ENCODE results near the gene CD6.
A peak's percentile ranks its signal among the peaks of the same experiment; 100 is the strongest.

CD6 gene

DNA sequence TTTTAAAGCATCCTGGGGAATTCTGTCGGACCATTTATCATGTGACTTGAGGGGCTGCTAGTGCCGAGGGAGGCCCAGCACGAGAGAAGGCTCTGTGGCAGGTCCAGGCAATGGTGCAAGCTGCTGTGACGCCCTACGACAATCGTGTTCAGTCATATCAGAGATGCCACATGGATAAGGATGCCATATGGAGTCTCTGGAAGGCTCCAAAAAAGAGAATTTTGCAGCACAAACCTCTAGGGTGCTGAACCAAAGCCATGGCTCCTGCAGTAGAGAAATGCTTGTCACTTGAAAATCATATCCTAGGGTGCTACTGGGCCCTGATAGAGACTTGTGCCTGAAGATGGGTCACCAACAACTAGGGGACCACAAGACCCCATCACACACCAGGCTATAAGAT, 6.7 kb upstream of the CD6 start:
- H3K27ac ChIP-seq = no peak overlapping the region
- TF ChIP-seq, protein P1, sequence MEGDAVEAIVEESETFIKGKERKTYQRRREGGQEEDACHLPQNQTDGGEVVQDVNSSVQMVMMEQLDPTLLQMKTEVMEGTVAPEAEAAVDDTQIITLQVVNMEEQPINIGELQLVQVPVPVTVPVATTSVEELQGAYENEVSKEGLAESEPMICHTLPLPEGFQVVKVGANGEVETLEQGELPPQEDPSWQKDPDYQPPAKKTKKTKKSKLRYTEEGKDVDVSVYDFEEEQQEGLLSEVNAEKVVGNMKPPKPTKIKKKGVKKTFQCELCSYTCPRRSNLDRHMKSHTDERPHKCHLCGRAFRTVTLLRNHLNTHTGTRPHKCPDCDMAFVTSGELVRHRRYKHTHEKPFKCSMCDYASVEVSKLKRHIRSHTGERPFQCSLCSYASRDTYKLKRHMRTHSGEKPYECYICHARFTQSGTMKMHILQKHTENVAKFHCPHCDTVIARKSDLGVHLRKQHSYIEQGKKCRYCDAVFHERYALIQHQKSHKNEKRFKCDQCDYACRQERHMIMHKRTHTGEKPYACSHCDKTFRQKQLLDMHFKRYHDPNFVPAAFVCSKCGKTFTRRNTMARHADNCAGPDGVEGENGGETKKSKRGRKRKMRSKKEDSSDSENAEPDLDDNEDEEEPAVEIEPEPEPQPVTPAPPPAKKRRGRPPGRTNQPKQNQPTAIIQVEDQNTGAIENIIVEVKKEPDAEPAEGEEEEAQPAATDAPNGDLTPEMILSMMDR (IDR thresholded peaks at IDR 0.05) = no peak
- no peak for DNase-seq
- H3K36me3 ChIP-seq = no peaks in the 10 kb centered on the region
- peaks cover 0 to 3% of the 10 kb centered on the region in 2 donors for H3K27me3 ChIP-seq
- no peaks in the 10 kb centered on the region for H3K4me1 ChIP-seq
- H3K9me3 ChIP-seq = peaks cover 0 to 4% (median 0%) of the 10 kb centered on the region in 3 donors
- H3K4me3 ChIP-seq = no peak overlapping the region
- intact Hi-C loops (cut with DNase I; ENCODE audit: low total_unique reads) = no loop called here

DNA sequence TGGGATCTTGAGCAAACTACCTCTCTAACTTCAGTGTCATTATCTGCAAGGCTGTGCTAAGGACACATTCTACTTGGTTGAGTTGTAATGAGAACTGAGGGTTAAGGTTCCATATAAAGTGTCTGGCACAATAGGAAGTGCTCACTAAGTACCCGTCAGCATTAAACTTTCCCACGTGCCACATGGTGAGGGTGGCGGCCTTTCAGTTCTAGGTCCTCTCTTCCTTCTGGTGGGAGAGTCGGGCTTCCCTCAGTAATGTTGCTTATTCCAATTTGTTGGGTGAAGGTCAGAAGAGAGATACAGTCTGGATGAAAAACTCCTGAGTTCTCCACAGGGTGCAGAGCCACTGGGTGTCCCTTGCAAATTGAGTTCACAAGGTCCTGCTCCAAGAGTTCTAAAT, 4.6 kb upstream of the CD6 start:
- Histone ChIP-seq H3K27me3 (peaks cover 0 to 13% of the 10 kb centered on the region in 2 donors), H3K4me1 (no peaks in the 10 kb centered on the region), H3K36me3 (no peaks in the 10 kb centered on the region), H3K4me3 (no peak overlapping the region), H3K27ac (no peak overlapping the region), H3K9me3 (peaks cover 0 to 4% (median 0%) of the 10 kb centered on the region in 3 donors)
- intact Hi-C loops (cut with DNase I; ENCODE audit: low total_unique reads) = no loop called here
- peak in 1 of 2 donors; percentile 35 for DNase-seq
- TF ChIP-seq, protein P1 (IDR thresholded peaks at IDR 0.05) = no peak

DNA sequence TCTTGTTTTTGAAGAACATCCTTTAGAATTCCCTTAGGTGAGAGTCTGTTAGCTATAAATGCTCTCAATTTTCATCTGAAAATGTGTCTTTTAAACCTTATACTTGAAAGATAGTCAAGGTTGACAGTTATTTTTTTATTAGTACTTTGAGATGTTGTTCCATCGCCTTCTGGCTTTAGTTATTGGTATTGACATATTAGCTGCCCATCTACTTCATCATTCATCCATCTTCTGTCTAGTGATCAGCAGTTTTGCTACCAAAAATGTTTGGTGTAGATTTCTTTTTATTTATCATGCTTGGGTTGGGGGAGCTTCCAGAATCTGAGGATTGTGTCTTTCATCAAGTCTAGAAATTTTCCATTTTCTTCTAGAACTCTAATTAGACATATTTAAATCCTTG, 3.3 kb upstream of the CD6 start:
- intact Hi-C loops (cut with DNase I; ENCODE audit: low total_unique reads) = no loop called here
- Histone ChIP-seq H3K4me1 (no peaks in the 10 kb centered on the region), H3K27me3 (peaks cover 0 to 19% of the 10 kb centered on the region in 2 donors), H3K27ac (no peak overlapping the region), H3K9me3 (peaks cover 0 to 4% (median 0%) of the 10 kb centered on the region in 3 donors), H3K4me3 (no peak overlapping the region), H3K36me3 (no peaks in the 10 kb centered on the region)
- TF ChIP-seq, protein P1 (IDR thresholded peaks at IDR 0.05) = no peak
- DNase-seq = no peak

DNA sequence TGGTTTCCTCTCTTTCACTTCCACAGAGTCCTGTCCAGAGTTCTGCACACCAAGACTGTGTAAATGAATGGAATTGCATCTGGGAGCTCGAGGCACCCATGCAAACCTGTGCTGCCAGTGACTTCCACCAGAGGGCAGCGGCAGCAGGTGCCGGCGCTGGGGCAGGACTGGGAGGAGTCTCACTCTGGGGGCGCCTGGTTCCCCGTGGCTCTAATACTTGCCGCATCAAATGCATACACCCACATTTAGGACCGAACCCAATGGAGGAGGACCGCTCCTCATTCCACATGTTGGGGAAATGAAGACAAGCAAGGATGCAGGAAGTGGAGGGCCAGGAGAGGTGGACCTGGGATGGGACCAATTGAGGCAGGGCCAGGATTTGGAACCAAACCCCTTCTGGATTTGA, 1.1 kb upstream of the CD6 start:
- intact Hi-C loops (cut with DNase I; ENCODE audit: low total_unique reads) = no loop called here
- TF ChIP-seq, protein P1 (IDR thresholded peaks at IDR 0.05) = peak; percentile 62 to 64
- Histone ChIP-seq H3K9me3 (peaks cover 0 to 4% (median 0%) of the 10 kb centered on the region in 3 donors), H3K27ac (no peak overlapping the region), H3K4me3 (no peak overlapping the region), H3K4me1 (no peaks in the 10 kb centered on the region), H3K36me3 (no peaks in the 10 kb centered on the region), H3K27me3 (peaks cover 0 to 16% of the 10 kb centered on the region in 2 donors)
- peak in 1 of 2 donors; percentile 35 for DNase-seq

DNA sequence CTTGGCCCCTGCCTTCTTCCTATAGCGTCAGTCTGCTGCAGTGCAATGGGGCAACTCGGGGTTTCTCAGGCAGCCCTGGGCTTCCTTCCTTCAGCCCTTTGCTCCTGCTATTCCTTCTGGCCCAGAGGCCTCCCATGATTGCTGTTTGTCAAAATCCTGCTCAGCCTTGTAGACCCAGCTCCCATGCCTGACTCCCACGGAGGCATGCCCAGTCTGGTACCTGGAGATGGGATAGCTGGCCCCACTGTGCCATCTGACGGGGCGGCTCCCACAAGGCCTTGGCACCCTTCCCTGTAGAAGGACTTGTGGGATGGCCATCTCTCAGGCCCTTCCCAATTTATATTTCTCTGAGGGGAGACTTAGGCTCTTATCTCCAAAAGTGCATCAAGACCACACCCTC, 590 bp upstream of the CD6 start:
- Histone ChIP-seq H3K4me1 (no peaks in the 10 kb centered on the region), H3K9me3 (peaks cover 0 to 4% (median 0%) of the 10 kb centered on the region in 3 donors), H3K4me3 (no peak overlapping the region), H3K27me3 (peaks cover 0 to 16% of the 10 kb centered on the region in 2 donors), H3K27ac (no peak overlapping the region), H3K36me3 (no peaks in the 10 kb centered on the region)
- intact Hi-C loops (cut with DNase I; ENCODE audit: low total_unique reads) = no loop called here
- TF ChIP-seq, protein P1 (IDR thresholded peaks at IDR 0.05) = no peak
- no peak for DNase-seq
